GM18867 (cell line): Measurements from ENCODE around the gene CRISP1.
A peak's percentile ranks its signal among the peaks of the same experiment; 100 is the strongest.
"Not testable (repeated sequence)": the region's sequence is repeated elsewhere in the genome, so short reads cannot be mapped to it uniquely, and the experiment has no call there.

Experiments used
- ATAC-seq: cut with Tn5 transposase; IDR thresholded peaks from one replicate; pipeline ENCODE4 v1.9.1; 2021; ENCODE audit warnings: mild to moderate bottlenecking, moderate library complexity; ENCODE audit not compliant: unreplicated experiment

CRISP1 gene

GRCh38 chr6:49841424-49841823, 24.9 kb downstream of the CRISP1 start:
- ATAC-seq: no peak

DNA sequence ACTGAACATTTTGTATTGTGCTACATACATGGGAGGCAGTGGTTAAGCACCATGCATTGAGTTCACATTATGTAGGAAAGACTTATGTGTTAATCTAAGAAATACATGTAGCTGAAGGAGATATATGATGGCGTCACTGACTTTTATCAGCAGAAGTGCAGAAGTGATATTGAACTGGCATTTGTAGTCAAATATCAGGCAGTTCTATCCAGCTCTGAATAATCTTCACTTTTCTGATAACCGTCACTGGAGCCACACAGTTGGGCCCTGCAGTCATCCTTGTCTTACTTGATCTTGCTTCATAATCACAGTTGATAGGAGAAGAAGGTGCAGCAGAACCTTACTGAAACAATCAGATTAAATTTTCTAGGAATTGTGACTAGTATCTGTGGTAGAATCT, 26.4 kb downstream of the CRISP1 start:
- no peak for ATAC-seq

- ATAC-seq: no peak
Observed at GRCh38 chr6:49839162-49839561, 27.2 kb downstream of the CRISP1 start.

DNA sequence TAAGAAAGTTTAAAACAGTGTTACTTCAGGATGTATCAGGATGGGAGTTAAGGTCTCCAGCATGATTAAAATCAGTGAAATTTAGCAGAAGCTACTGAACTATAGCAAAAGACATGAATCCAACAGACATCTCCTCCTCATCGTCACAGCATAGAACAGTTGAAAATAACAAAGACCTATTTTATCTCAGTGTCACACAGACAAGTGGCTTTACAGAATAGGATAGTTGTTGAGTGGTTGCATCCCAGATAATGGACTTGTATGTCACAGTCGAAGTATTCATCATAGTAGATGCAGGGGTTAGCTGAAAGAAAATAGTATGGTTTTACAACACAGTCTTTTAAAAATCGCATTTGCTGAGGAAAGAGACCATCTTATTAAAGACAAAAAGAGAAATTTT, 31.2 kb downstream of the CRISP1 start:
- ATAC-seq: no peak

DNA sequence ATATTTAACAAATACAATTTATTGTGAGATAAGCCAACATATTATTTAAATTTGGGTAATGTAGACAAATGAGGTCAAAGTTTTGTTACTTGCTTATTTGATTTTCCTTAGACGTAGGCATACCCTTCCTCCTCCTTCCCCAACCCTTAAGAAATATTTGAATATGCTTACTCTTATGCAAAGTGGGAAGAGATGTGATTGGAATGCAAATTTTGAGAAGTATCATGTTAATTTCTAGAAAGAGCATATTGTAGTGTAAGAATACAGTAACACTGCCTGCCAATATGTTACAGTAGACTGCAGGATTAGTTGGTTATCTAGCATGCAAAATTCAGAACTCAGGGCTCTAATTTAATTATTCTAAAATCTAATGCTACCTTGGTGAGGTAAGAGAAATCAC, 32.9 kb downstream of the CRISP1 start:
- no peak for ATAC-seq

DNA sequence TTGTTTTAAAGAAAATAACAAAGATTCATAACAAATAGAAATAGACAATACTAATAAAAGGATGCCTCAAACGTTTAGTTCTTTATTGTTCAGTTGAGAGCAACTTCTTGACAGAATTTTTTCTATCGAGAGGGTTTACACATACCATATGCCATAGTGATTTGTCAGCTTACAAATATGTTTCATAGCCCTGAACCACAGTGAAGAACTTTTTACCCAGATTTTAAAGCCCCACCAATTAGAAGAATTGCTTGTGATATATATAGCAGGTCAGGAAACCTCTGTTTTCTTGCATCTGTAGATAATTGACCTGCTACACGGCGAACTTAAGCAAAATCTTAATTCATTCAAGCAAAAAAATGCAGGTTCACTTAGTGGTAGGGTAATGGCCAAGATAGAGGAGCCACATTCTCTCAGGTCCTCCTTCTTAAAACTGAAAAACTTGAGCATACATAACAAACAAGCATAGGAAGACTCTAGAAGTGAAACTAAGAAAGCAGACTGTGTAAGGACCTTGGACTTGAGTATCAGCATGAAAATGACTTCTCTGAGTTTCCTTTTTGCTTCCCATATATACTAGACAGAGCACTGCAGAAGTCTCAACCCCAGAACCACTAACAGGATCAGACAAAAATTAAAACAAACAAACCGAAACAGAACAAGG, 39.5 kb downstream of the CRISP1 start:
- peak; percentile 96 for ATAC-seq

GRCh38 chr6:49815166-49815565, 51.2 kb downstream of the CRISP1 start:
- ATAC-seq: no peak

GRCh38 chr6:49813248-49813647, 53.1 kb downstream of the CRISP1 start:
- ATAC-seq: no peak

DNA sequence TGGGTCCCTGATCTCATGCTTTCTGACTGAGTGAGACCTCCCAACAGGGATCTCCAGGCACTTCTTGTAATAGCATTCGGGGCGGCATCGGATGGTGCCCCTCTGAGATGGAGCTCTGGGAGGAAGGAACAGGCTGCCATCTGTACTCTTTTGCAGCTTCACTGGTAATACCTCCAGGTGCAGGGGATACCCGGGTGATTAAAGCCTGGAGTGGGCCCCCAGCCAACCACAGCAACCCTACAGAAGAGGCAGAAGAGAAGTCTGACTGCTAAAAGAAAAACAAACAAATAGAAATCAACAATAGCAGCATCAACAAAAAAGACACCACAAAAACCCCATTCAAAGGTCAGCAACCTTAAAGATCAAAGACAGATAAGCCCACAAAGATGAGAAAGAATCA, 60.2 kb downstream of the CRISP1 start:
- ATAC-seq: no peak

DNA sequence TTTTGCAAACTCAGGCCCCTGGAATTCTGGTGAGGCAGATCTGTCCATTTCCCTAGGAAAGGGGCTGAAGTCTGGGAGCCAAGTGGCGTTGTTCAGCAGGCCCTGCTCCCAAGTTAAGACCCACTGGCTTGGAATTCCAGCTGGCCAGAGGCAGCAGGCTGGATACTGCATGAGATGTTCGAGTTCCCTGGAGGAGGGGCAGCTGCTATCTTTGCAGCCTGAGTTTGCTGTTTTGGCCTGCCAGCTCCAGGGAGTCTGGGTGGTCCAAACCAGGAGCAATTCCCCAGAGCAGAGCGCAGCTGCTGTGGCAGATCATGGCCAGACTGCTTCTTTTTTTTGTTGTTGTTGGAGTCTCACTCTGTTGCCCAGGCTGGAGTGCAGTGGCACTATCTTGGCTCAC, 61.1 kb downstream of the CRISP1 start:
- no peak for ATAC-seq

GRCh38 chr6:49801525-49801924, 64.8 kb downstream of the CRISP1 start:
- ATAC-seq: no peak

DNA sequence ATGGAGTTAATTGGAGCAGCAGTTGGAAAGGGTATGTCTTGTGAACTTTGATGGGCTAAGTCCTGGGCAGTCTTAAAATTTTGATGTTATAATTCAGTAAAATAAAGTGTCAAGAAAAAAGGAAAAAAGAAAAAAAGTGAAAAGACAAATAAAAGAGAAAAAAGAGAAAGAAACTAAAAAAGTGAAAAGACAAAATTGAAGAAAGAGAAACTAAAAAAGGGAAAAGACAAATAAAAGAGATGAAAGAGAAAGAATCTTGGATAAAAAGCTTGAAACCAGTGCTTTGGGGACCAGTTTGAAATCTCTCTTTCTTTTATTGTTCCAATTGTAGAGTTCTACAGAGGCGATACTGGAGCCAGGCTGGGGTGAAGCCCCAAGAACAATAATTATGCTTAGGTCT, 67.2 kb downstream of the CRISP1 start:
- no peak for ATAC-seq

DNA sequence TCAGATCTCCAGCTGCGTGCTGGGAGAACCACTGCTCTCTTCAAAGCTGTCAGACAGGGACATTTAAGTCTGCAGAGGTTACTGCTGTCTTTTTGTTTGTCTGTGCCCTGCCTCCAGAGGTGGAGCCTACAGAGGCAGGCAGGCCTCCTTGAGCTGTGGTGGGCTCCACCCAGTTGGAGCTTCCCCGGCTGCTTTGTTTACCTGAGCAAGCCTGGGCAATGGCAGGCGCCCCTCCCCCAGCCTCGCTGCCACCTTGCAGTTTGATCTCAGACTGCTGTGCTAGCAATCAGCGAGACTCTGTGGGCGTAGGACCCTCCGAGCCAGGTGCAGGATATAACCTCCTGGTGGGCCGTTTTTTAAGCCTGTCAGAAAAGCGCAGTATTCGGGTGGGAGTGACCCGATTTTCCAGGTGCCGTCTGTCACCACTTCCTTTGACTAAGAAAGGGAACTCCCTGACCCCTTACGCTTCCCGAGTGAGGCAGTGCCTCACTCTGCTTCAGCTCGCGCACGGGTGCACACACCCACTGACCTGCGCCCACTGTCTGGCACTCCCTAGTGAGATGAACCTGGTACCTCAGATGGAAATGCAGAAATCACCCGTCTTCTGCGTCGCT, 69.4 kb downstream of the CRISP1 start:
- ATAC-seq: not testable (repeated sequence)

DNA sequence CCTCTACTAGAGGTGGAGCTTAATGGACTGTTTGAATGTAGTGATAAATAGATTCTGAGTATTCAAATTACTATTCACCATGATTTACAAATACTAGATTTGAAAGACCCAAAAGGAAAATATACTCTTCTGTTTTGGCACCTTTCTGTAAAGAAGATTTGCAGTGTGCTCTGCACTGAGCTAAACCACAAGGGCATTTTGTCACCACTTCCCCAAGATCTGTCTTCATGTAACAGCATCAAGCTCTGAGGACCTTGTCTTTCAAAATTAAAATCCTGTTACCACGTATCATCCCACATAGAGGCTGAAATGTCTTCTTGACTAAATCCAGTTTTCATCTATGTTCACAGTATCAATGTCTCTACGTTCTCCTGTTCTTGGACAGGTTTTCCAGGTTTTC, 76.0 kb downstream of the CRISP1 start:
- ATAC-seq: no peak

DNA sequence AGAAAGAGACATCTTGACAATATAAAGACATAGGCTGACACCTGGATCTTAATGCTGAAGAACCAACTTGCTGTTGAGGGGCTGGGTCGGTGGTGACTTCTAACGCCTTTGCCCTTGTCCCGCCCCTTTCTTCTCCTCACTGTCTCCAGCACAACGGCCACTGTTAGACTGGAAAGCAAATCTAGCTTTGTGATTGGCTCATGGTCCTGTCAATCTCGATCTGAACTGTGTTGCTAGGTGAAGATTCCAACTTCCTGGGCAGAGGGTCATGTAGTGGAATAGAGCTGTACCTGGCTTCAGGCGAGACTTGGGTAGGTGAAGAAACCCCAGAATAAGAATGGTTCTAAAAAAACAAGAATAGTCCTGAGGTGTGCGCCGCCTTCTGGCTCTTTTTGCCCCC, 79.2 kb downstream of the CRISP1 start, which contains the start of gene PGK2:
Gene PGK2 (minus strand): TSS at position 110 of the 400 bp plus-strand sequence. CDS start 98 bp downstream, at position 12.
- peak; percentile 61 for ATAC-seq

GRCh38 chr6:49784272-49784671, 82.1 kb downstream of the CRISP1 start:
- ATAC-seq: no peak
